Measurements from ENCODE around the gene CGNL1. TPM values are rescaled to one million over a fixed set of nuclear protein-coding genes. Genes with fewer than 3 reads are reported as not detected.
A peak's percentile ranks its signal among the peaks of the same experiment; 100 is the strongest.

The CGNL1 gene
- total RNA-seq, 2 donors from 2014 or later = 16.4 to 29.8 TPM

DNA sequence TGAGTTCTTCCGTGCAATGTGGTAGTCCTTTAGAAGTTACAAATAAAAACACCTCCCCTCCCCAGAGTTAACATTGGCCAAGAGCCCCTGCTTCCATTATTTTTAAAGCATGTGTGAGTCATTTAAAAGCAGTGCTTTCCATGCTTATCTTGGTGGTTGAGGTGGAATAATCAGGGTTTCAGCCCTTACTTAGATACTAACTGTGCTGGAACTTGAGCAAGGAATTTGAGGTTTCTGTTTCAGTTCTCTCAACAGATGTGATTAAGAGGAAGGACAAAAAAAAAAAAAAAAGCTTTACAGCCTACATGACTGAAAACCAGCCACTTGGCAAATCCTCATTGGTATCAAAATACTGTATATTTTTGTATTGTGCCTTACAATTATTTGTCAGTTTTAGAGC lies 64.5 kb downstream of the CGNL1 start:
- Histone ChIP-seq H3K36me3 (no peaks in the 10 kb centered on the region), H3K4me3 (no peak overlapping the region), H3K4me1 (peaks cover 0 to 5% of the 10 kb centered on the region in 2 donors), H3K27me3 (no peaks in the 10 kb centered on the region), H3K9me3 (no peaks in the 10 kb centered on the region), H3K27ac (peak overlapping the region; percentile 5 to 30)
- no peak for DNase-seq (ENCODE audit: low spot score)
- TF ChIP-seq, protein P1, sequence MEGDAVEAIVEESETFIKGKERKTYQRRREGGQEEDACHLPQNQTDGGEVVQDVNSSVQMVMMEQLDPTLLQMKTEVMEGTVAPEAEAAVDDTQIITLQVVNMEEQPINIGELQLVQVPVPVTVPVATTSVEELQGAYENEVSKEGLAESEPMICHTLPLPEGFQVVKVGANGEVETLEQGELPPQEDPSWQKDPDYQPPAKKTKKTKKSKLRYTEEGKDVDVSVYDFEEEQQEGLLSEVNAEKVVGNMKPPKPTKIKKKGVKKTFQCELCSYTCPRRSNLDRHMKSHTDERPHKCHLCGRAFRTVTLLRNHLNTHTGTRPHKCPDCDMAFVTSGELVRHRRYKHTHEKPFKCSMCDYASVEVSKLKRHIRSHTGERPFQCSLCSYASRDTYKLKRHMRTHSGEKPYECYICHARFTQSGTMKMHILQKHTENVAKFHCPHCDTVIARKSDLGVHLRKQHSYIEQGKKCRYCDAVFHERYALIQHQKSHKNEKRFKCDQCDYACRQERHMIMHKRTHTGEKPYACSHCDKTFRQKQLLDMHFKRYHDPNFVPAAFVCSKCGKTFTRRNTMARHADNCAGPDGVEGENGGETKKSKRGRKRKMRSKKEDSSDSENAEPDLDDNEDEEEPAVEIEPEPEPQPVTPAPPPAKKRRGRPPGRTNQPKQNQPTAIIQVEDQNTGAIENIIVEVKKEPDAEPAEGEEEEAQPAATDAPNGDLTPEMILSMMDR (IDR thresholded peaks at IDR 0.05) = no peak

DNA sequence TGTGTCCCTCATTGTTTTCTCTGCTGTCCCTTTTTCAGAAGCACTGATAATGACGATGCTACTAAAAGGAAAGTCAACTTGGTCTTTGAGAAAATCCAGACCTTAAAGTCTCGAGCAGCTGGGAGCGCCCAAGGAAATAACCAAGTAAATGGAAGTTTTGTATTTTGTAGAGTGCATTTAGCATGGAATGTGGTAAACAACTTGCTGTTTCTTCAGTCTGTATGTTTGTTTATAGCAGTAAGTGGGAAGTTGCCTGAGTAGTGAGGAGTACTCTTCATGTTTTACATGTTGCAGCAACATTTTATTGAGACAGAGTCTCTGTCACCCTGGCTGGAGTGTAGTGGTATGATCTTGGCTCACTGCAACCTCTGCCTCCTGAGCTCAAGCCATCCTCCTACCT lies 66.0 kb downstream of the CGNL1 start:
- no peak overlapping the region for H3K4me3 ChIP-seq
- peaks cover 0 to 5% of the 10 kb centered on the region in 2 donors for H3K4me1 ChIP-seq
- H3K27me3 ChIP-seq = no peaks in the 10 kb centered on the region
- TF ChIP-seq, protein P1 (IDR thresholded peaks at IDR 0.05) = no peak
- no peak overlapping the region for H3K27ac ChIP-seq
- no peak for DNase-seq (ENCODE audit: low spot score)
- no peaks in the 10 kb centered on the region for H3K9me3 ChIP-seq
- no peaks in the 10 kb centered on the region for H3K36me3 ChIP-seq

DNA sequence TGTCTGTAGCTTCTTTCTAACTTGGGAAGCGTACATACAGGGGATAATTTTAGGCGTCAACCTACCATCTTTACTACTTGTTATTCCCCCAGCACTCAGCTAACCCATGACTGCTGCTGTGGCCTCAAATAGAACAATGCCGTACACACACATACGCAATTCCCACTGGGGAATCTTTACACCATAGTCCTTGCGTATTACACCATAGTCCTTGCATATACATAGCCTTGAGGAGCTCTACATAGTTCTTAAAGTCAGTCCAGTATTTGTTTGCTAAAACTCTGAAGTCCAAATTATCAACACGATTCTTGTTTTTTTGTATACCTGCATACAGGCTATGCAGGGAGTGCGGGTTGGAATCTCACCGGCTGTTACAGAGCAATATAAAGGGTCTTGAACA lies 67.2 kb downstream of the CGNL1 start:
- Histone ChIP-seq H3K27ac (no peak overlapping the region), H3K4me3 (no peak overlapping the region), H3K27me3 (no peaks in the 10 kb centered on the region), H3K4me1 (peaks cover 0 to 5% of the 10 kb centered on the region in 2 donors), H3K36me3 (no peaks in the 10 kb centered on the region), H3K9me3 (no peaks in the 10 kb centered on the region)
- DNase-seq (ENCODE audit: low spot score) = no peak
- TF ChIP-seq, protein P1 (IDR thresholded peaks at IDR 0.05) = no peak

DNA sequence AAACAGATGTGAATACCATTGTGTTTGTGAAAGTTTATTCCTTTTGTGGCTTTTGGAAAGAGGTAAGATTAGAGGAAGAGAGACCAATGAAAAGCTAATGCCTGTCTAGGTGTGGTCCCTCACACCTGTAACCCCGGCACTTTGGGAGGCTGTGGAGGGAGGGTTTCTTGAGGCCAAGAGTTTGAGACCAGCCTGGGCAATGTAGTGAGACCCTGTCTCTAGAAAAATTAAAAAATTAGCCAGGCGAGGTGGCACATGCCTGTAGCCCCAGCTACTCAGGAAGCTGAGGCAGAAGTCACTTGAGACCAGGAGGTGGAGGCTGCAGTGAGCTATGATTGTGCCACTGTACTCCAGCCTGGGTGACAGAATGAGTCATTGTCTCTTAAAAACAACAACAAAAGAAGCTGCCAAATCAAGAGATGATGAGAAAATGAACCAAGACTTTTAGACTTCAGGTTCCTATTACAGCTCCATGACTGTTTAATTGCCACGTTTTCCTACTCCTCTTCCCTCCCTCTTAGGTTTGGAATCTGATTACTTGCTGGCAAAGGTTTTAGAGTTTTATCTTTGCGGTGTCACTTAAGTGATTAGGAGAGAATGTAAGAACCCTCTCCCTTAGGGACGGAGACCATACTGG lies 68.7 kb downstream of the CGNL1 start:
- H3K4me1 ChIP-seq = peaks cover 0 to 5% of the 10 kb centered on the region in 2 donors
- TF ChIP-seq, protein P1 (IDR thresholded peaks at IDR 0.05) = no peak
- H3K27me3 ChIP-seq = no peaks in the 10 kb centered on the region
- no peak overlapping the region for H3K4me3 ChIP-seq
- no peak for DNase-seq (ENCODE audit: low spot score)
- H3K27ac ChIP-seq = no peak overlapping the region
- no peaks in the 10 kb centered on the region for H3K36me3 ChIP-seq
- H3K9me3 ChIP-seq = no peaks in the 10 kb centered on the region

DNA sequence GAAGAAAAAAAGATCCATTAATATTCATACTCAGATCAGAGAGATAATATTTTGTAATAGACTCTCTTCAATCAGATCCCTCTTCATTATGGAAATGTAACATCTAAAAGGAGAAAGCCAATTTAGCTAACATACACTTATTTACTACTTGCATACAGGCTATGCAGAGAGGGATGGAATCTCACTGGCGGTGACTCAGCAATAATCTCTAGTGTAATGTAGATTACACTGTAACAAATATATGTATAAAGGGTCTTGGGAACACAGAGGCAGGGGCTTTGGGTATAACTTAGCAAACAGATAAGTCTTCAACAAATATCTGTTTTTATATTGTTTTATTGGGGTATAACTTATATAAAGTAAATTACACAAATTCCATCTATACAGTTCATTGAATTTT lies 69.6 kb downstream of the CGNL1 start:
- Histone ChIP-seq H3K4me1 (peaks cover 0 to 5% of the 10 kb centered on the region in 2 donors), H3K27ac (no peak overlapping the region), H3K4me3 (no peak overlapping the region), H3K36me3 (no peaks in the 10 kb centered on the region), H3K27me3 (no peaks in the 10 kb centered on the region), H3K9me3 (no peaks in the 10 kb centered on the region)
- DNase-seq (ENCODE audit: low spot score) = no peak
- TF ChIP-seq, protein P1 (IDR thresholded peaks at IDR 0.05) = no peak

DNA sequence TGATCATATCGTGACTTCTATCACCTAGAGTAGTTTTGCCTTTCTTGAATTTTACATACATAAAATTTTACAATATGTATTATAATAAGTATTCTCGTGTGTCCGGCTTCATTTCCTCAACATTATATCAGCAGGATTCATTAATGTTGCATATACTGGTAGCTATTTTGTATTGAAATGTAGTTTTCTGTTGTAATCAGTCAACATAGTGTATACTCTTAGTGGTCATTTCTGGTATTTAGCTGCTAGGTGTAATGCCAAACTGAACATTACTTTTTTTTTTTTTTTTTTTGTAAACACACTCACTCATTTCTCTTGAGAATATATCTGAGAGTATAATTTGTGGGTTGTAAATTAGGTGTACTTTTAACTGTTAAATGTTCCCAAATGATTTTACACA lies 70.1 kb downstream of the CGNL1 start:
- H3K9me3 ChIP-seq = no peaks in the 10 kb centered on the region
- no peaks in the 10 kb centered on the region for H3K36me3 ChIP-seq
- peaks cover 0 to 5% of the 10 kb centered on the region in 2 donors for H3K4me1 ChIP-seq
- H3K27me3 ChIP-seq = no peaks in the 10 kb centered on the region
- TF ChIP-seq, protein P1 (IDR thresholded peaks at IDR 0.05) = no peak
- H3K27ac ChIP-seq = no peak overlapping the region
- no peak overlapping the region for H3K4me3 ChIP-seq
- DNase-seq (ENCODE audit: low spot score) = no peak
